Stimulated activated CD4-positive, alpha-beta T cell treated with anti-CD3 and anti-CD28 coated beads, Interleukin-15, amount 100 ng/mL, for 48 hours (primary cell): Measurements from ENCODE around the gene MPP1.

Experiments
- DNase-seq, 2 donors: peaks; one replicate each; pipeline ENCODE4 v3.0.0-alpha.2; 2020; ENCODE audit warnings: low read depth in 2 of 2

MPP1 gene

GRCh38 chrX:154732421-154733065, 72.7 kb downstream of the MPP1 start:
- DNase-seq: no peak

GRCh38 chrX:154731881-154732280, 73.4 kb downstream of the MPP1 start:
- no peak for DNase-seq

GRCh38 chrX:154731184-154731583, 74.1 kb downstream of the MPP1 start:
- DNase-seq: no peak

GRCh38 chrX:154730253-154730891, 74.9 kb downstream of the MPP1 start:
- DNase-seq: no peak

- DNase-seq: no peak
Observed at GRCh38 chrX:154729439-154729838, 75.8 kb downstream of the MPP1 start.
